GM21528 (cell line): ENCODE measurements around the gene OPRM1.
"Not testable (repeated sequence)": the region's sequence is repeated elsewhere in the genome, so short reads cannot be mapped to it uniquely, and the experiment has no call there.

Experiments
- ATAC-seq: cut with Tn5 transposase; IDR thresholded peaks from one replicate; pipeline ENCODE4 v1.9.1; 2021; ENCODE audit warnings: mild to moderate bottlenecking, moderate library complexity; ENCODE audit not compliant: unreplicated experiment, low FRiP score

Gene OPRM1

GRCh38 chr6:154201688-154202087 is 162.6 kb downstream of the OPRM1 start:
- not testable (repeated sequence) for ATAC-seq

DNA sequence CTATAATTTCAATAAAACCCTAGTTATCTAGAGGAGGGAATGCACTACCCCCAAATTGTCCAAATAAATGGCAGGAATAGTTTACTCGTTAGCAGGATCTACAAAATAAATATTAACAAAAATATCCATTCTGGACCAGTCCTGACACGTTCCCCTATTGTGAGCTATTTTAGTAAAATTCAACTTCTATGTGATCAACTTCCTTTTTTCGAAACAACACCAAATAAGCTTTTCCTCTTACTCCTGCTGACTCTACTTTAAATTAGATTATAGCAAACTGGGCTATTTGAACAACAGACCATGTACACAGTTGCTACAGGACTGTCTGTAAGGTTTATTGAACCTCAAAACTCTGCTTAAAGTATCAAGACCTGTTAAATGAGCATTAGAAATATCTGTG is 163.3 kb downstream of the OPRM1 start:
- no peak for ATAC-seq

GRCh38 chr6:154202958-154203357 is 163.9 kb downstream of the OPRM1 start:
- no peak for ATAC-seq

DNA sequence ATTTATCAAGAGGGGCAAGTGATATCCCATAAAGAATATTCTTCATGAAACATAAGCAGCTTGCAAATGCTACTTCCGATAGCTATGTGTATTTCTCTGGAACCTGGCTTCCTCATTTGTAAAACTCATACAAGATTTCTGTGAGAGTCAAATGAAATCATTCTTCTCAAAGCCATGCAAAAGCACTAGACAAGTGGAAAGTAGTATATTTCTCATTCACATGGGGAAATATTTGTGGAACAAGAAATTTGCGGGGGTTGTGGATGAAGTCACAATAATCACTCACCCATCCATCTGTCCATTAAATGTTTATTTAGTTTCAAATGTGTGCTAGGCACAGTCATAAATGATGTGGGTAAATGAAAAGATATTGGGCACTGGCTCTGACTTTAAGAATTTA is 167.1 kb downstream of the OPRM1 start:
- no peak for ATAC-seq

DNA sequence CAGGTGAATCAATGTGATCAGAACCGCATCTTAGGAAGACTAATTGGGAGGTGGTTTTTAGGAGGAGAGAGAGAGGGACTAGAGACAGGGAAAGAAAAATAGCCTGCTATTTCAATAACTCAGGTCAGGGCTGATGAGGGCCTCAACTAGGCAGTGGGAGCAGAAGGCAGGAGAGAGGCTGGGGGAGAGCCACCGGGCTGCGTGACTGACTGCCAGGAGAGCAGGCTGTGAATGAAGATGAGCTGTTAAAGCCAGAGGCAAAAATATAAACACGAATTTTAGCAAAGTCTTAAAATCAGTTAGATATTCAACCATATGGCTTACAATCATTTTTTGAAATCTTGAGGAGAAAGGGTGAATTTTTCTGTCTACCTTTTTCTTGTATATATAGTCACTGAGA is 168.0 kb downstream of the OPRM1 start:
- ATAC-seq, result no peak

DNA sequence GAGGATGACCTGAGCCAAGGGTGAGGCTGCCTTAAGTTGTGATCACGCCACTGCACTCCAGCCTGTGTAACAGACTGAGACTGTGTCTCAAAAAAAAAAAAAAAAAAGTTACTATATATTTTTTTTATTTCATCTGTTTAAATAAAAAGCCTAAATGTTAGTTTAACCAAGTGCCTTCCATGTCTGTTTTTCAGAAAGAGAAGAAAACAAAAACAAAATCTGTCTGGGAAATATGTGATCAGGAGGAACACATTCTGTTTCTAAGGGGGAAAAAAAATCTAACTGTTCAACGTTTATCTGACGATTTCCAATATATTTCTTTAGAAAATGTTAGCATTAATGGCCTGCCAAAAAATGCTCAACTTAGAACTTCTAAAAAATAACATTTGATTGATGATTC is 170.5 kb downstream of the OPRM1 start:
- no peak for ATAC-seq

DNA sequence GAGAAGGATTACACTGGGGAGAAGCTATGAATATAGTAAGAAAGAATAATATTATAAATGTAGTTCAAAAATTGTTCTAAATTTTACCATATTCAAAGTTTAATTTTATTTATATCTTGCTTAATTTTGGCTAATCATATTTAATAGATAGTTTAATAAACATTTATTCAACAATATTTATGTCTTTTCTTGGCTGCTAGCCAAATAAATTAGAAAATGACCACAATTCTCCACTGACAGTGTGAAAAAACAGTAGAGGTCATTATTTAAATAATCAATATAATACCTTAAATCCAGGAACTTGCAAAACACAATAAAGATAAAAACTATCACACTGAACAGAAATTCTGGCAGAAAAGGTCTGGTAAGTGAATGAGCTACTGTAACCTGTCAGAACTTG is 171.6 kb downstream of the OPRM1 start:
- no peak for ATAC-seq

- ATAC-seq, result no peak
Measured at GRCh38 chr6:154213782-154214181, 174.7 kb downstream of the OPRM1 start.

- ATAC-seq, result no peak
Measured at GRCh38 chr6:154218301-154218700, 179.3 kb downstream of the OPRM1 start.

- ATAC-seq, result no peak
Measured at GRCh38 chr6:154218787-154219186, 179.7 kb downstream of the OPRM1 start.

DNA sequence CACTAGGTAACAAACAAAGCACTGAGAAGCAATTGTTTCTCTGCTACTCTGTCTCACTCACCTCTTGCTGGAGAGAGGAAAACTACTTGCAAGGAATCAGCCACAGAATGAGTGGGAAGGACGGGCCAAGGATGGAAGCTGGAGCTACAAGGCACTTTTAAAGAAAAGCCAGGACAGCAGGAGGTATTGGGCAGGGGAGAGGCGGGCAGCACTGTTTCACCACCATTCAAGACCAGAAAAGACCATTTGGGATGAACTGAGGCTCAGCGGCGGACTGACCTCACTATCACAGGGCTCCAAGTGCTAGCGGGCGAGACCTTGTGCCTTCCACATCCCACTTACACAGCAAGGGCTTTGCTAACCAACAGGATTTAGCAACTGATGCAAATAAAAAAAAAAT is 180.2 kb downstream of the OPRM1 start:
- ATAC-seq, result no peak

DNA sequence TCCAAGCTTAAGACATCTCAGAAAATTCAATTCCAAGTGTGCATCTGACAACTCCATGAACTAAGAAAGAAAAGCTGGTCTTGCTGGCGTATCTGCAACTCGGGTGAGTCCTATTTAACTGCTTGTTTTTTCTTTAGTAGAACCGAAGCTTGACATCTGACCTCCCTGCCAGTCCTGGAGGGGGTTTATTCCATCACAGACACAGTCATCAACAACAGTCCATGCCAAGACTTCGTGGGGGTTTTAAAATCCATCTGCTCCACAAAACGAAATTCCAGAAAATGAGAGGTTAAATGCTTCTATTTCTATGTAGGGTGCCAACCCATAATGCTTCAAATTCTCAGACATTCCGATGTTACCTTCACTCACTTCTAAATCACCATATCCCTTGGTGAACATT is 183.7 kb downstream of the OPRM1 start:
- no peak for ATAC-seq

GRCh38 chr6:154223296-154223695 is 184.3 kb downstream of the OPRM1 start:
- no peak for ATAC-seq

- no peak for ATAC-seq
Measured at GRCh38 chr6:154226461-154226860, 187.4 kb downstream of the OPRM1 start.

GRCh38 chr6:154227862-154228520 is 189.0 kb downstream of the OPRM1 start:
- ATAC-seq, result no peak

DNA sequence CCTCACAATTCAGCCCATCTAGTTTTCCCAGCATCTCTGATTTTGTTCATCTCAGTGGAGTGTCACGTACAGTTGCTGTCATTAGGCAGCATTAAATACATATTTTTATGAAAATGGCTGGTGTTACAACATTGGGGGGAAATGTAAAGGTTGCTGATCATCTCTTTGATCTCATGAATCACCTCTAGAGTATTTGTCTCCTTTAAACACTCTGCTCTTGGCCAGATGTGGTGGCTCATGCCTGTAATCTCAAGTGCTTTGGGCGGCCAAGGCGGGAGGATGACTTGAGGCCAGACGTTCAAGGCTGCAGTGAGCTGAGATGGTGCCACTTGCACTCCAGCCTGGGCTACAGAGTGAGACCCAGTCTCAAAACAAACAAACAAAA is 189.5 kb downstream of the OPRM1 start:
- ATAC-seq, result no peak

DNA sequence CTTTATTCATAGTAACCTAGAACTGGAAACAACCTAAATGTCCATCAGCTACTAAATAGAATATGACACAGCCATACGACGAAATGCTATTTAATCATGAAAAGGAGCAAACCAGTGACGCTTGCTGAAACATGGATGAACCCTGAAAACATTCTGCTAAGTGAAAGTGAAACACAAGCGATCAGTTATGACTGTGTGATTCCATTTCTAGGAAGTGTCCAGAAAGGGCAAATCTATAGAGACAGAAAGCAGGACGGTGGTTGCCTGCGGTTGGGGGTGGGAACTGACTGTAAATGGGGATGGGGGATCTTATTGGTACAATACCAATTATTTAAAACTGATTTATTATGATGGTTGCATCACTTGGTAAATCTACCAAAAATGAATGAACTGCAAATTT is 190.7 kb downstream of the OPRM1 start:
- peak; percentile 66 for ATAC-seq

- ATAC-seq, result no peak
Measured at GRCh38 chr6:154230393-154230792, 191.4 kb downstream of the OPRM1 start.

DNA sequence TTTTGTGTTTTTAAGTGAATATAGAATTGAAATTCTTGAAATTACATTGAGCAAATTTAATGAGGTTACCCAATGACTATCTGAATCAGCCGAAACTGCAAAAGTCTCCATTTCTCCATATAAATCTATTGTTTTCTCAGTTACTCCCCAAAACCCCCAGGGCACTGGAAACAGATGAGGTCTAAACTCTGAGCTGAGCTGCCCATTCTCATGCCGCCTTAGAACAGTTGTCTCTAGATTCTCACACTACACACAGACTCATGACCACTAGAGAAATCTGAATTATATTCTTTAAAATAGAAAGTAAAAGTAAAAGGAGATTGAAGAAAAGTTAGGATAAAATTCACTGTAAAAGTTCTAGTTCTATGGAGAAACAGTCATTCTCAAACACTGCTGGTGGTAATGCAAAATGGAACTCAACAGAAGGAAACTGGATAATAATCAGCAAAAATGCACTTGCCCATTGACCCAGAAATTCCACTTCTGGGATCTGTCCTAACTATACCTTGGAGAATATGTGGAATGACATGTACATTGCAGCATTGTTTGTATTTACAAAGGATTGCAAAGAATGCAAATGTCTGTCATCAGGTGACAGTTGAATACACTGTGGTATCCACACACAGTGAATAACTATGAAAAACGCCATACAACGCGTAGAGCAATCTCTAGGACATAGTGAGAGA is 192.0 kb downstream of the OPRM1 start:
- no peak for ATAC-seq

DNA sequence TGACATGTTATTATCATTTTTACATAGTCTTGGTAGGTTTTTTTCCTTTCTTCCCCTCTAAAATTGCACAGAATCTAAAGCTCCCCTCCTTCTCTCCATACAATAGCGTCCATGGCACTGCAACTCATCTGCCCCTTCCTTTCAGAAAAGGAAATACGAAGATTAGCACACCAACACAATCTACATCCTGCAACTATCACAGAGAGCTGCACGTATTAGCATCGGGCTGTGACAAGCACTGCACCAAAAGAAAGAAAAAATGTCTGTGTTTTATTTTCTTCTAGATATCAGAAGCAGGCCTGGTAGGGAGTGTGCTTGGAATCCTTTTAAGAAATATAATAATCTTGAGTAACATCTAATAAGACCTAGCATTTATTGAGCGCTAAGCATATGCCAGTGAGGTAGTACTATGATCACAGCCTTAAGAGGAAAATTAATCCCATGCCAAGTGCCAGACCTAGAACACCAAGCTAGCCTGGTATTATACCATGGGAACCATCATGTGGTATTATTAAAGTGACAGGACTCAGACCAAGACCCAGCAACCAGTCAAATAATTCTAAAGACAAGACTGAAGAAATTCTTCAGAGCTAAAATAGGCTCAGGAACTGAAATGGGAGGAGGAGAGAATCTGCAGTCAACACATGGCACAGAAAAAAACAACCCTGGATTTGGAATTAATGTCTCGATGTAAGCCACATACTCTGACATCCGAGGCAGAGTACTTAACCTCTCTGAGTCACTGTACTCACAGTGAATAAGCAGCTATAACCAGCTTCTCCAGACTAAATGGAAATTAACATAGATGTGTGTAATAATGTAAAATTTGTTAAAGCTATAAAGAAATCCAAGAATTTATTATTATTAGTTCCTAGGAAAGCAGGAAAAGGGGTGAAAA is 193.2 kb downstream of the OPRM1 start:
- no peak for ATAC-seq

GRCh38 chr6:154233383-154233782 is 194.3 kb downstream of the OPRM1 start:
- no peak for ATAC-seq
